Ishikawa (cell line): Measurements from ENCODE around the gene ARID5B.

ENCODE experiments used
- CEBPB ChIP-seq: IDR thresholded peaks from 2 replicates; pipeline ENCODE4 v1.6.1; 2012
- CREB1 ChIP-seq: IDR thresholded peaks from 2 replicates; pipeline ENCODE4 v1.6.1; 2012; ENCODE audit warnings: low read depth
- EGR1 ChIP-seq: IDR thresholded peaks from 2 replicates; pipeline ENCODE4 v1.6.1; 2012
- EP300 ChIP-seq: IDR thresholded peaks from 2 replicates; pipeline ENCODE4 v1.6.1; 2012; ENCODE audit warnings: borderline replicate concordance
- FOXM1 ChIP-seq: IDR thresholded peaks from 2 replicates; pipeline ENCODE4 v1.6.1; 2012; ENCODE audit warnings: low read depth, borderline replicate concordance
- NFIC ChIP-seq: IDR thresholded peaks from 2 replicates; pipeline ENCODE4 v1.6.1; 2012
- RAD21 ChIP-seq: IDR thresholded peaks from 2 replicates; pipeline ENCODE4 v1.6.1; 2012; ENCODE audit warnings: low read depth
- TAF1 ChIP-seq: IDR thresholded peaks from 2 replicates; pipeline ENCODE4 v1.6.1; 2012; ENCODE audit warnings: low read depth, mild to moderate bottlenecking
- TCF12 ChIP-seq: IDR thresholded peaks from 2 replicates; pipeline ENCODE4 v1.6.1; 2012; ENCODE audit warnings: low read depth
- TEAD4 ChIP-seq: IDR thresholded peaks from 2 replicates; pipeline ENCODE4 v1.6.1; 2012
- YY1 ChIP-seq: IDR thresholded peaks from 2 replicates; pipeline ENCODE4 v1.6.1; 2012; ENCODE audit warnings: low read depth
- ZBTB7A ChIP-seq: IDR thresholded peaks from 2 replicates; pipeline ENCODE4 v1.6.1; 2012; ENCODE audit warnings: low read depth
- TF ChIP-seq, protein P1 (sequence below): IDR thresholded peaks from 2 replicates; pipeline ENCODE4 v1.6.1; 2012
- TF ChIP-seq, protein P2 (sequence below): IDR thresholded peaks from 2 replicates; pipeline ENCODE4 v1.6.1; 2012; ENCODE audit warnings: low read depth, mild to moderate bottlenecking
- TF ChIP-seq, protein P3 (sequence below): IDR thresholded peaks from 2 replicates; pipeline ENCODE4 v1.6.1; 2012

Gene ARID5B

DNA sequence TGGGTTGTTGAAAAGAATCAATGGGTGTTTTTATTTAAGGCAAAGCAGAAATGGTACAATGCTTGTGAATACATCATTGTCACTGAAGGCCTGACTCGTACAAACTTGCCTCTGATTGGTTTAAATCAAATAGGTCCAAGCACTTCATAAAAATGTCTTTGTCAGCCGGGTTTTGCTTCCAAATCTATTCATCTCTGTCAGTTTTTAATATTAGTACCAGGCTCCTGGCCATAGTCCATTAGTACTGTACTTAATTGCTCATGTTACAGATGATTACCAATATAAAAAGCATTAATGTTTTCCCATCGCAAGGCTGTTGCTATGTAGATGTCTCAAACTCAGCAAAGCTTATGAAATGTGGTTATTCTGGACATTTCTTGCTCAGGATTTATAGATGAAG, 171.9 kb downstream of the ARID5B start:
- TF ChIP-seq EGR1 (no peak), TCF12 (no peak), TAF1 (no peak), CREB1 (no peak), NFIC (no peak), YY1 (no peak), TEAD4 (no peak), RAD21 (no peak), EP300 (no peak), FOXM1 (no peak)
- TF ChIP-seq, protein P1, sequence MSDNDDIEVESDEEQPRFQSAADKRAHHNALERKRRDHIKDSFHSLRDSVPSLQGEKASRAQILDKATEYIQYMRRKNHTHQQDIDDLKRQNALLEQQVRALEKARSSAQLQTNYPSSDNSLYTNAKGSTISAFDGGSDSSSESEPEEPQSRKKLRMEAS = no peak
- TF ChIP-seq, protein P2, sequence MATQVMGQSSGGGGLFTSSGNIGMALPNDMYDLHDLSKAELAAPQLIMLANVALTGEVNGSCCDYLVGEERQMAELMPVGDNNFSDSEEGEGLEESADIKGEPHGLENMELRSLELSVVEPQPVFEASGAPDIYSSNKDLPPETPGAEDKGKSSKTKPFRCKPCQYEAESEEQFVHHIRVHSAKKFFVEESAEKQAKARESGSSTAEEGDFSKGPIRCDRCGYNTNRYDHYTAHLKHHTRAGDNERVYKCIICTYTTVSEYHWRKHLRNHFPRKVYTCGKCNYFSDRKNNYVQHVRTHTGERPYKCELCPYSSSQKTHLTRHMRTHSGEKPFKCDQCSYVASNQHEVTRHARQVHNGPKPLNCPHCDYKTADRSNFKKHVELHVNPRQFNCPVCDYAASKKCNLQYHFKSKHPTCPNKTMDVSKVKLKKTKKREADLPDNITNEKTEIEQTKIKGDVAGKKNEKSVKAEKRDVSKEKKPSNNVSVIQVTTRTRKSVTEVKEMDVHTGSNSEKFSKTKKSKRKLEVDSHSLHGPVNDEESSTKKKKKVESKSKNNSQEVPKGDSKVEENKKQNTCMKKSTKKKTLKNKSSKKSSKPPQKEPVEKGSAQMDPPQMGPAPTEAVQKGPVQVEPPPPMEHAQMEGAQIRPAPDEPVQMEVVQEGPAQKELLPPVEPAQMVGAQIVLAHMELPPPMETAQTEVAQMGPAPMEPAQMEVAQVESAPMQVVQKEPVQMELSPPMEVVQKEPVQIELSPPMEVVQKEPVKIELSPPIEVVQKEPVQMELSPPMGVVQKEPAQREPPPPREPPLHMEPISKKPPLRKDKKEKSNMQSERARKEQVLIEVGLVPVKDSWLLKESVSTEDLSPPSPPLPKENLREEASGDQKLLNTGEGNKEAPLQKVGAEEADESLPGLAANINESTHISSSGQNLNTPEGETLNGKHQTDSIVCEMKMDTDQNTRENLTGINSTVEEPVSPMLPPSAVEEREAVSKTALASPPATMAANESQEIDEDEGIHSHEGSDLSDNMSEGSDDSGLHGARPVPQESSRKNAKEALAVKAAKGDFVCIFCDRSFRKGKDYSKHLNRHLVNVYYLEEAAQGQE = no peak

DNA sequence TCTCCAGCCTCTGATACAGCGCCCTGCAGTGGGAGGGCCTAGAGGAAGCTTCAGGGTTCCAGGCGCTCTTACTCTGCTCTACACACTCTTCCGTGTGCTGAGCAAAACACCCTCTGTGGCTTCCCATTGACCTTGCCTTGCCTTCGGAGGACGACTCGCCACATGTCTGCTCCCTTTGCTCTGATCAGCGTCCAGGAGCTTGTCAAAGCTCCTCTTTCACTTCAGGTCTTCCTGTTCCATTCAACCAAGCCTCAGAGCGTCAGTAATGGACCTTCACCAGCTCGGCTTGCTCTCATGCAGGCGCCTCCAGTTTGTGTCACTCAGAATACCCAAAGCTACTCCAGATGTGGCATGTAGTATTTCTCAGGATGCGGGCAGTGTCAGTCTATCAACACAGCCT, 173.9 kb downstream of the ARID5B start:
- TF ChIP-seq EGR1 (no peak), YY1 (no peak)

DNA sequence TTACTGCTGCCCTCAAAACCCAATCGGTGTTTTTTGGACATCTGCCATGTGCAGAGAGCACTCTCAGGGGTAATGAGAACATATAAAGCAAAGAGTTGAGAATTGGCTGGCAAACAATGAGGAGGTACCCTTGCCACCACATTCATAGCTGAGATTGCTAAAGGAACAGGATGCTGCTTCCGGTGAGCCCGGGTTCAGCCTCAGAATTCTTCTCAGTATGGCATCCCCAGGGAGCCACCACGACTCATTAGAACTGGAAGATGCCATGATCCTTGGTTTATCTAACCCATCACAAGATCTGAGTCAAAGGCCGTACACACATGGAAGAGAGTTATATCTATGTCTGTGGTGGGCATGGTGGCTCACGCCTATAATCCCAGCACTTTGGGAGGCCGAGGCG, 174.4 kb downstream of the ARID5B start:
- TF ChIP-seq CEBPB (no peak), TCF12 (no peak), ZBTB7A (no peak), FOXM1 (no peak), NFIC (no peak), TAF1 (no peak), CREB1 (no peak), EP300 (no peak), RAD21 (no peak), TEAD4 (no peak), EGR1 (no peak), YY1 (no peak)
- TF ChIP-seq, protein P1 = no peak
- TF ChIP-seq, protein P3, sequence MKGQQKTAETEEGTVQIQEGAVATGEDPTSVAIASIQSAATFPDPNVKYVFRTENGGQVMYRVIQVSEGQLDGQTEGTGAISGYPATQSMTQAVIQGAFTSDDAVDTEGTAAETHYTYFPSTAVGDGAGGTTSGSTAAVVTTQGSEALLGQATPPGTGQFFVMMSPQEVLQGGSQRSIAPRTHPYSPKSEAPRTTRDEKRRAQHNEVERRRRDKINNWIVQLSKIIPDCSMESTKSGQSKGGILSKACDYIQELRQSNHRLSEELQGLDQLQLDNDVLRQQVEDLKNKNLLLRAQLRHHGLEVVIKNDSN = no peak
- TF ChIP-seq, protein P2 = no peak

DNA sequence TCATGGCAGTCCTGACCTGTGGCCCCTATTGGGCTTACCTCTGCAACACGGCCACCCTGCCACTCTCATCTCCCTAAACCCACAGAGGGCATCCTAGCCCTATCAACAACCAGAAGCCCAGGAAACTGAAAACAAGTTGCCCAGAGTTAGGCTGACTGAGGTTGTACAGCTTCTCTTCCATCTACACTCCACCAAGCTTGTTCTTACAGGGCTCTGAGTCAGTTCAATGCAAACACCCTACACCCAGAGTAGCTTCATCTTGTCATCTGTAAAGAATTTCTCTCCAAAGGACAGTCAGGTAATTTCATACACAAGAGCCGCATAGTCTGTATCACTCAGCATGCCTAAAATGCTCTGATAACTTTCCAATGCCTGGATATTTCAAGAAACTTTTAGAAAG, 175.4 kb downstream of the ARID5B start:
- TF ChIP-seq, protein P2 = no peak
- TF ChIP-seq, protein P1 = no peak
- TF ChIP-seq RAD21 = peak; percentile 23; the same call in 1 of the 2 replicates

DNA sequence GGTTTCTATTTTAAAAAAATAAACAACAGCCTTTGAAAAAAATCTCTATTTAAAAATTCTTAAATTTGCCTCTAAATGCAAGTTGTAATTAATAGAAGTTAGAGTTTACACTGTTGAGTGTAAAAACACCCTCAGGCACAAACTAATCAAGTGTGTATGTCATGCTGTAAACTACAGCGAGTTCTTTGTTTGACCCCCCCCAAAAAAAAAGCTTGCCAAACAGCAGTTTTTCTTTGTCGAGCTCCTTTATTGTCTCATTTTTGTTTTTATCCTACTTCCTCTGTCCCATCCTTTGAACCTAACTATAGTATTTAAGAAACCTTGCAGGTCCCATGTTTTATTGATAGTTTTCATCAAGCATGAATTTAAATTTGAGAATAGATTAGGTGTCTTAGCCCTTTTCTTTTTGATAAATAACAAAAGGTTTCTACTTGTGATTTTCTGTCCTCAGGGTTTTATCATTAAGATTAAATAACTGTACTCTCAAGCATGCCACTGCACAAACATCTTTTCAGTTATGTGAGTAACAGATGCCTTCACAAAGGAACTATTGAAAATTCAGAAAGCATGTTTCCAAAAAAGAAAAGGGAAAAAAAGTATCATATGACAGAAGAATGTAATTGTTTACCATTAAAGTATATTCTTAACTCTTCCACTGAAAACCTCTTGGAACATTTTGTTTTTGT, 176.0 kb downstream of the ARID5B start:
- TF ChIP-seq, protein P2 = no peak
- TF ChIP-seq EGR1 (no peak), TAF1 (no peak), YY1 (no peak), CEBPB (no peak), EP300 (no peak), FOXM1 (no peak), CREB1 (no peak), NFIC (no peak), RAD21 (no peak)
- TF ChIP-seq, protein P3 = no peak
